Medulla oblongata (tissue), 1 donor: ENCODE measurements around the gene WNT5A.

Source experiments
- DNase-seq: peaks from one replicate; pipeline ENCODE4 v3.0.0-alpha.2; 2015; ENCODE audit errors: extremely low spot score

WNT5A gene

DNA sequence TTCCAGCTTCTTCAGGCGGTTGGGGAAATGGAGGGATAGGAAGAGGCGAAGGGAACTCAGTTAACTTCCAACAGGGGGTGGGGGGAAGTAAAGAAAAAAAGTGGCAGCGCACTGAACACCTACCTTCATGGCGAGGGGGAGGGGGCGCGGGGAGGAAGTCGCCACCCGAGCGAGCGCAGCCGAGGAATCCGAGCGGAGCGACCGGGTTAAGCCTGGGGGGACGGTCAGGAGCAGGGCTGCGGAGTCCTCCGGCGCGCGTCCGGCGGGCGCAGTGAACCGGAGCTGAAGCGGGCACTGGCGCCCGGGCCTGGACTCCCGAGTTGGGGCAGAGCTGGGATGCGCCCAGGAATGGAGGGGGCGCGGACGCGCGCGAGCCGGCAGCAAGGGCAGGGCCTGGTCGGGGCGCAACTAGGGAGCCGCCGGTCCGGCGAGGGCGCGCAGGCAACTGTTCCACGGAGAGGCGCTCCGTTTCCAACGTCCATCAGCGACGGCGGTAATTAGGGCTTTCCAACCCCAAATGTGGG is at the start of gene WNT5A:
TSS of gene WNT5A (minus strand) at position 450 of the 524 bp plus-strand sequence. CDS start at position 129, 321 bp downstream.
- peak; percentile 31 for DNase-seq

DNA sequence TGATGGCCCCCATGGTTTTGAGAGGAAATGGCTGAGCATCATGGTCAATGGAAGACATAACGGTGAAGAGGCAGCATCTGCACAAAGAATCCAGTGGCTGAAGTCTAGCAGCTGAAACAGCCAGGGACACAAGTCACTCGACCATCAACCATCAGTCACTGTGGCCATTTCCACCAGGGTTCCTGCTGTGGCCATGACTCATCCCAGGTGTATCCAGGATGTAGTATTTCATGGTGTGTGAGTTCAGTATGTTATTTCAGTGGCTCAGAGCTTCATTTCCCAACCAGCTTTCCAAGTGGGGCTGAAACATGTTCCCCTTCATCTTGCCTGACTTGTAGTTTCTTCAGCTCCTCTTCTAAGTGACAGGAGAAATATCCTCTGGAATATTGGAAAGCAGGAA is 47.8 kb upstream of the WNT5A start:
- DNase-seq: no peak

DNA sequence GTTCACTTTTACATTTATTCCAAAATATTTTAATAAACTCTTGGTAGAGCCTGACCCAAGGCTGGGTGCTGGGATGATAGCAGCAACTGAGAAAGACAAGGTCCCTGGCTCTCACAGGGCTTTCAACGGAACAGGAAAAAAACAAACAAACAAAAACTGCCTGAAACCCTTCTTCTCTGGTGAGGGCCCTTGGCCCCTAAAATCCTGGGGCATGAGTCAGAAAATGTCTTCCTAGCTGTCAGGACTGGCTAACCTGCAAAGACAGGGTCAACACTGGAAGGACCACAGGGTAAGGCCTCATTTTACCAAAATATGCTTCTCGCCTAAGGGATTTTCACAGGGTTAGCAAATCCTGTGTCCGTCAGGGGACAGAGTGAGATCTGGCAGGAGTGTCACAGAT is 45.7 kb upstream of the WNT5A start:
- no peak for DNase-seq

DNA sequence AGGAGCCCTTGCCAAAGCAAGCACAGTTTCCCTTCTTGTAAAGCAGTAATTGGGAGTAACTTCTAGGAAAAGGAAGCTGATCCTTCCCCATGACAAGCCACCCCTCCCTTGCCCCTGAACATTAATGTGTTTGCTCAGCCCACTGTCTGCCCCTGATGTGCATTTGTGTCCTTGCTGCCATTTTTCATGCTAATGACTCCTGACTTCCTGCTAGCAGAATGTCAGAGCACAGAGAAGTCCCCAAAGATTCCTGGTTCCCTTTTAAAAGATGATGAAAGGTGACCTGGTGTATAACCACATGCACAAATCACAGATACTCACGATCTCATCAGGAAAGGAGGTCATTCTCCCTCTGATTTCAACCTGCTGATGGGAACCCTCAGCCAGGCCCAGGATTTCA is 44.2 kb upstream of the WNT5A start:
- no peak for DNase-seq

DNA sequence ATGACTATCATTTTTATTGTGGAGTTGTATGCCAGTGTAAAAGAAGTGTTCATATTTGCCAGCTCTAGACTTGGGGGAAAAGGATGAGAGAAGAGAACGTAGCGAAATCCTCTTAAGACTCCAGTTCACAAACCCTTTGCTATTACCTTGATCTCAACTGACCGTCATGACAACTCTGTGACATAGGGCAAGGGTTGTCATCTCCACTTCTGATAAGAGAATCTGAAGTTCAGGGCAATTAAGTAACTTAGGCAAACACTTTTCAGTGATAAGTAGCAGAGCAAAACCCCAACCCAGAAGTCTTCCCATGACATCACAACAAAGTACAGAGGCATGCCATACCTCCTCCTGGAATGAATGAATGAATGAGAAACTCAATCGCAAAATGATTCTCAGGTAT is 40.3 kb upstream of the WNT5A start:
- DNase-seq: no peak

DNA sequence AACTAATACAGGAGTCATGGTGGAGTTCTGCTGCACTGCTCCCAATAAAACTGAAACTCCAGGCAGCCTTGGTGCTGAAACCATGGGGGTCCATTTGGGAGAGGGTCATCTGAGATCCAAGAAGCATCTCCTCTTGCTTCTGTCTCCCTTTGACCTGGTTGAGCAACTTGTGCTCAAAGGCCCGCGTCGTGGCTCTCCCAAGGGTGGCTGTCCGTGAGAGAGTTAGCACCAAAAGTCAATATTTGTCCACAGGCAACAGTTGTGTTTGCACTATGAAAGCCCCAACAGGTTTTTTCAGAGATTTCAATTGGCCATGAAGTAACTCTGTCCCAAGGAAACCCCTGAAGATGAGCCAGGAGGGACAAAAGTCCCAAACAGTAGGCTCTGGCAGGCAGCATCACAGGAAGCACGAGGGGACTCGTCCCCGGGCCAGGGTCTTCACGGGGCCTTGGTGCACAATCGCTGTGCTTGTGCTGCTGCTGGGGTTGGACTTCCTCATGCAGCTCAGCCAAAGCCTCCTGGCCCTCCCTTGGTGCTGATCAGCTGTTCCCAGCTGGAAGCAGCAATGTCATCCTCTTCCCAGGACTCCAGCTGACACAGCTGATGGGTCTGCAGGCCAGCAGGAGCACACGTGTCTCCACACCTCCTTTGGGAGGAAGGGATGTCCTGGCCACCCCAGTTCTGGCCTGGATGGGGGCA is 39.4 kb upstream of the WNT5A start:
- DNase-seq: no peak

DNA sequence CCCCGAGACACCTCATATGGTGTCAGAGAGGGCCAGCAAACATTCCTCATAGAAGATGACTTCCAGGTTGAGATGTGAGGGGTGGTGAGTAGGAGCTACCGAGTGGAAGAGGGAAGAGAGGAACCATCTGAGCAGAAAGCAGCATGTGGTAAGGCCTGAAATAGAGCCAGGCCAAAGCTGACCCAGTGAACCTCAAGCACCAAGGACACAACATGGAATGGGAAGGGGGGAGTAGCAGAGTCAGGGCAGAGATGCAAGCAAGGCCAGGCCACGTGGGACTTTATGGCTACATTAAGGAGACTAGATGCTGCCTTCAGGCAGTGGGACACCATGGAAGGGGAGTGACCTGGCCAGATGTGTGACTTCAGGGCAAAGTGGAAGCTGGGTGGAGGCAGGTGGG is 38.3 kb upstream of the WNT5A start:
- no peak for DNase-seq

DNA sequence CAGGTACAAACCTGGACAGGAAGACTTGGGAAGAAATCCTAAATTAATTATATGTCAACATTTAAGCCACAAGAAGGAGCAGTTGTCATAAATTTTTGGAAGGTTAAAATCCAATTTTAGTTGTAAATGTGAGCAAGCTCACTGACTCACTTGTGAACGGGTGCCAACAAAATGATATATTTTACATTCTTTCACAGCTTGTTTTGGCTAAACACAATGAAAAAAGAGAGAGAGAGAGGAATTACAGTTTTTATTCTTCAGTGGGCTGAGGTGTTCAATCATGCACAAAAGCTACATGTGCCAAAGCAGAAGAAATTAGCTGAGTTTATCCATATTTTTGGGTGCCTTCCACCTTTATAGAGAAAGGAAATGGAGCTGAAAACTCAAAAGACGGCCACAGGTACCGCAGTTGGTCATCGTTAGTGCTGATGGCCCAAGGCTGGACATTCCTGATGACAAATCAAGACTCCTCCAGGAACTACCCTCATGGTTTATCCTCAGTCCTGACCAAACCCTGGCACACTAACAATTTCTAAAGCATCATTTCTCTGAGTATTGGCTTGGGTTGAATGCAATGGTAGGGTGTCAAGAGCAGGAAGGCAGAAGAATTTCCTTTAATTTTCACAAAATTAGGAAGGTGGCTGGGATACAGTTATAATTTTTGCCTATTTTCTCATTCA is 37.6 kb upstream of the WNT5A start:
- DNase-seq: no peak

DNA sequence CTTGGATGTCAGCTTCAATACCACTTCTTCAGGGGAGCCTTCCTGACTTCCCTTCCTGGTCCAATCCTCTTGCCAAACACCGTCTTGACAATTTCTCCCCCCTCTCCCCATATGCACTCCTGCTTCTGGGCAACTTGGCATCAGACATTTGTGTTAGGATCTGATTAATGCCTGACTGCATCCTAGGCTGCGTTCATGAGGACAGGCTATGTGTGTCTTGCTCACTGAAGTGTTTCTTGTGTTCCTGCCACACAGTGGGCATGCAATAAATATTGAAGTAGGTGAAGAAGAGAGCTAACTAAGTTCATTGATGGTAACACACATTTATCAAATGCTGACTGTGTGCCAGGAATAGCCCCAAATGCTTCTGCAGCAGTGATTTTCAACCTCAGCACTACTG is 36.4 kb upstream of the WNT5A start:
- DNase-seq: no peak

DNA sequence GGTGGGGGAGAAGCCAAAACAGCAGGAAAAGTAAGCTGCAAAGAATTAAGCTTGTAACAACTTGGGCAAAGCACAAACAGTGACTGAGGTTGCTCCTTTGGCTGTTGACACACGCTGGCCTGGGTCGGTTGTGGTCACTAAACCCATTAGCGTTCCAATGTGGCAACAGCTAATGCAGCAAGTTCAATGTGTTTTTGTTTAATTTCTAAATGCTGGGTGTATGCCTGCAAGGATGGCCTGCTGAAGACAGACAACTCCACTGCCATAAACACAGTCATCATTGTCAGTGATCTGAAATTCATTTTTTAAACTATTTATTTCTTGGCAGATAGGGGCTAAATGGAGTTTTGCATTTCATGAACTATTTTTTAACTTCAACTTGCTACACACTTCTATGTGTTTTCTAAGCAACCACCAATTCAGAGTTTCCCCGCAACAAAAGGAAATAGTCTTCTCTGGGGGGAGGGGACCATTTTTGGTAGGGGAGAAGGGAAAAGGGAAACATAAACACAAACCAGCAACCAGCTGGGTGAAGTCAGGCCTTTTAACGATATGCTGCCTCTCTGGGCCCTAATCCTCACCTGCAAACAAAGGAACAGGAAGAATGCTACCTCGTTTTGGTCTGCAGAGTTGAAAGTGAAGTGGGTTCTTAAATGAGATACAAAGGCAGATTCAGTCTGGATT is 34.8 kb upstream of the WNT5A start:
- no peak for DNase-seq

DNA sequence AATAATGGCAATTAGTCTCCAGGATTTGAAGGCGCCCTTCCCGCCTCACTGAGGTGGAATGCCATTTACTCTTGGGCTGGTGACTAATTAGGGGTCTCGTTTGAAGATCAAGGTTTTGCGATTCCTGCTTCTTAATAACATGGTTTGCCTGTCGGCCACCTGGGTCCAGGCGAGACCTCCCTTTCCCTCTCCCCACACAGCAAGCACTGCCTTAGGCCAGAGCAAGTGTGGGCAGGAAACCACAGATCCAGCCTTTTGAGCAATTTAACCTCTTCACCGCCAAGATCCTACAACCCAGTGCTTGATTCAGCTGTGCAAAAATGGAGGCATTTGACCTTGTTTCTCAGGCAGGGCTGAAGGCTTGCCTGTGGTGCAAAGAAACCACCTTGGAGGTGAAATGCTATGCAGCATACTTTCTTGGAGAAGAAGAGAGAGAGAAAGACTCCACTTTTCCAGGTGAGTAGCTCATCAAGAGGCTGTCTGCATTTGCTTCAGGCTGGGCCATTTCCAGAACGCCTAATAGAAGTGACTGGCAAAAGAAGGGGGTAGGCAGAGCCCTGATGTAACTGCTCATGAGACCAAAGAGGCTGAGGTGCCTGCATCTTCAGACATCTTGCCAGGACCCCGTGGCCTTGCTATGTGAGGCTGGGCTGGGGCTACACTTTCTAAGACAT is 34.1 kb upstream of the WNT5A start:
- no peak for DNase-seq

DNA sequence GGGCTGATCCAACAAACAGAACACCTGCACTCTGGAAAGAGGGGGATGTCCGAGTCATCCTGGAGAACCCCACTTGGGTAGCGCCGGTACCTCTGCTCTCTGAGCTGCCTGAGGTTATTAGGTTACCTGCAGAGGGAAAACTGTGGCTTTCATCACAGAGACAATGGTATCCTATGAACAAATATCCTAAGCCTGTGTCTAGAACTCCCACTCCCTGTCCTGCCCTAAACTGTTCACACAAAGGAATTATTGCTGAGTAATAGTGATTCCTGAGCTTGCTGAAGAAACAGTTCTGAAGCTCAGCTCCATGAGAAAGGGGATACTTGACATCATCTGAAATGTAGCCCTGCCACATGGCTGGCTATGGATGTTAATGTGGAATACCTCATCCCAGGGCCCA is 31.9 kb upstream of the WNT5A start:
- DNase-seq: no peak

DNA sequence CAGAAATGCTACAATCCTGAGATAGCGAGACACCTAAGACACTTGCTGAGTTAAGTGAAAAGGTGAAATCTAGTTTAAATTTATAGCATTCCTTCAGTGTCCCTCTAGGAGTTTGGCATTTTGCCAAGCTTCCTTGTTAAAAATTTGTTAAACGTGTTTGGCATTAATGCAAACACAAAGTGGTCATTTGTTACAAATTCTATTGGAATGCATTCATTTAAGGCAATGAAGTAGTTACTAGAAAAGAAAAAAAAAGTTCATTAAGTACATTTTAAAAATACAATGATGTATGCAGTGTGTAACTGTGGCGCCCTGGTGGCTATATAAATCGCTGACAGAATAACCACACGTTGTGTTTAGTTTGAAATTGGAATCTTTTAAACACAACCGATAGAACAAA is 31.3 kb upstream of the WNT5A start:
- no peak for DNase-seq

DNA sequence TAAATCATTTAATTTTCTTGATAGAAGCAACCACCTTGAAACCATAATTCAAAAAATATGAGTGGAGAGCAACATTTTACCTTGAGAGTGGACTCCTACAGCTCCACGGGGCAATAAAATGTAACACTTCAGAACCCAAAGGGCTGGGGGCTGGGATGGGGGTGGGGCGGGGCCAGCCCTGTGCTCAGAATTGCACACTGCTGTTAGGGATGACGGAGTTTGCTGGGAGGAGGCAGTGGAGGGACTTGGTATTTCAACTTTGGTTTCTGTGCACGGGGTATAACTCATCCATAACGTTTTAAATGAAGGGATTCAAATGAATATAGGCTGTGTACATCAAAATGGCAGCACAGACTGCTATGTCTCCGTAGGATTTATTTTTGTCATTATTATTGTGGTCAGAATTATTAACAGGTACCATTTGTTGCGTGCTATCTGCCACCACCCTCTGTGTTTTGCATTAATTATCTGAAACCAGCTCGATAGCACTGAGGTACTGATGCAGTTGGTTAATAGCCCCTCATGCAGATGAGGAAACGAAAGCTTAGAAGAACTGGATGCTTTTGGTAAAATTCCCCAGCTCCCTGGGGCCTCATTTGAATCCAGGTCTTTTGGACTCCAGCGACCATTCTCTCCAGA is 29.4 kb upstream of the WNT5A start:
- no peak for DNase-seq

DNA sequence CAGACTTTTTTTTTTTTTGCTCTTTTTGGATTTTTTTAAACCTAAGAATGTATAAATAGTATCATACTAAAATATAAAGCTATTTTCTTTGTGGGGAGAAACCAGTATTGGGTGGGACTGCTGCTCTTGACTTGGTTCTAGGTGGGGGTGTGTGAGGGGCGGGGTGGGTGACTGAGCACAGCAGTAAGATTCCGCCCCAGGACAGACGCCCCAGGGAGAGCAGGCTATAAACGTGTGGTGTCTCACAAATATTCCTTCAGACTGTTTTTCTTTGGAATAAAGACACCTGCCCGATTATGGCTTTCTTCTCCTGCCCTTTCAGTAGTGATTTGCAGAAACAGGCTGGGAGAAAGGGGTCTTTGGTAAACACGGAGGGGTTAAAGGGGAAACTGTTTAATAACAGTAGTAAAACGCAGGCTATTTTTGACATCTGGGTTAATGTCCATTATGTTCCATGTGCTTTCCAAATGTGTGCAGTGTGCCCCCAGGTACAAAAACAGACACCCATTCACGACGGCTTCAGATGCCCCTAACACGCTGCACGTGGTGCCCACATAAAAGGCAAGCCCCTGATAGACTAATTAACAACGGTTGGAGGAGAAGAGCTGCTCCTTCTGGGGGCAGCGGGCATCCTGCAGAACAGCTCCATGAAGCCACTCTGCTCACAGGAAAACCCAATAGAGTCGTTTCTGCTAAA is 28.6 kb upstream of the WNT5A start:
- no peak for DNase-seq

DNA sequence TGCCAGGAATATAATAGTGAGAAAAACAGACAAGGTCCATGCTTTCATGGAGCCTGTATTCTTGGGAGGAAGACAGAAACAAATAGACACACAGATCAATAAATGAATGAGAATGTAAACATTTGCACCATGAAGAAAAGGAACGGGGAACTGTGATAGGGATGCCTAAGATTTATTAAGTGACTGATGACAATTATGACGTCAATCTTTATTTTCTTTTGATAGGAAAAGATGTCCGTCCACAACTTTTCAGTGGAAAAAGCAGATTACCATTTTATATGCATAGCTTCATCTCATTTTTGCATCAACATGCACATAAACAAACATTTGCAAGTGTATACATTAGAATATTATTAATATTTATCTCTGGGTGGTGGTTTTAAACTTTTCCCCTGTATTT is 27.9 kb upstream of the WNT5A start:
- no peak for DNase-seq

DNA sequence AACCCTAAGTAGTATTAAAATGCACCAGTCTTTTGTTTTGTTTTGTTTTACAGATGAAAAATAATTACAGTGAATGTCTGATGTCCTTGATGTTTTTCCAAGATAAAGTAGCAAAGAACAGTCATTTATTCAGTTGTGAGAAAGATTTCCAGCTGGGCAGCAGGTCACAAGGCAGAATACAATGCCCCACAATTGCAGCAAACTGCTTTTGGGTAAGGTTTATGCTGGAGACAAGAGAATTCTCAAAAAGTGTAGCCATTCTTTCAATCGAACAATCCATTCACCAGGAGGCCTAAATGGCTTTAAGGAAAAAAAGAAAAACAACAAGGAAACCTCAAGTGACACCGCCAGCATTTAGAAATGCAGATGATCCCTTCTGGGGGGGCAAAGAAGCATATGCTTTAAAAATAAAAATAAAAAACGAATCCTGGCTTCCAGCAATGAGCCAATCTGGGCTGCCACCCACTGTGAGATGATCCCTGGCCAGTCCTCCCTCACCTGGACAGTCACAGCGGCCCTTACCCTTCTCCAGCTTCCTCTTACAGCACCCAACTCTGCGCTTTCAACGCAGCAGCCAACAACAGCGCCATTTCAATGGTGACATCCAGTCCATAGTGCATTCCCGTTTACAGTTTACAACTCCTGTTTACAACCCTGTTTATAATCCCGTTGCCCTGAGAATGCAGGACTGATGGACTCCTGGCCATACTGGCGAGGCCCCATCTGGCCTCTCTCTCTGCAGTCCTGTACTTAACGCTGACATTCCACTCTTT is 25.7 kb upstream of the WNT5A start:
- DNase-seq: peak; percentile 30

DNA sequence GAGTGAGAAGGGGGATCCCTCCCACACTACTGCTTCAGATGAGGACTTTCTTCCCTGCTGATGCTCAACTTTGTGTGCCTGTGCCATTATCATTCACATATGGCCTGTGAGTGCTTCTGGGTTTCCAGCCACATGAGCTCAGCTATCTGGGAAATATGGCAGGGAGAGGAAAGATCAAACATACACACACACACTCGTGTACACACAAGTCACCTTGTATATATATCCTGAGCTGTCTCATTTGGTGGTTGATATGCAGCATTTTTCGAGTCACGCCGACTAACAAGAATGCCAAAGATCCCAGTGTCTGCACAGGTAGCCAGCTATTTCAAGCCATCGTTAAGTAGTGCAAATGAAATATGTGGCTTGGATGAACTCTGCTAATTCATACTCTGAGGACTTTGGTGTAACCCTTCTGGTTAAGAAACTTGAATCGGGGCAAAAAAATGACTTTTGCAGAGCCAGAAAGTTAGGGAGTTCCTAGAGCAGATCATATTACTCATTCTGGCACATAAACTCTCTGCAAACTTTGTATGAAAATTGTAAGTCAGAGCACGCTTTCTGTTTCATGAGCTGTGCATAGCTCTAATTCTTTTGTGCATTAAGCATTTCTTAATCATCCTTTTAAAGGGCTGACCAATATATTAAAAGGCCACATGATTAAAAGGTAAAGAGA is 24.9 kb upstream of the WNT5A start:
- no peak for DNase-seq

DNA sequence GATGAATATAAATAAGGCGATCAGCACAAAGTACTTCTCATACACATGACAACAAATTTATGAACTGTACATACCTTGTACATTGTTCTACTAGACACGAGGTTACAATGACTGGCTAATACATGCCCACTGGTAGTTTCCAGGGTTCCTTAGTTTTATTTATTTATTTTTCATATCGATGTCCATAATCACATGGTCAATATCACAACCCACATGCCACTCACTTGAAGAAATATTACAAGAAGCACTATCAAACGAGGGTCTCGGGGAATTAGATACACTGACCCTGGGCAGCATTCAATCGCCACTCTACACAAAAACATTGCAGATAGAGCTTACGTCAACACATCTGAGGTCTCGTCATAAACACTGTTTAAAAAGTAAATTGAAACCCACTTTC is 21.2 kb upstream of the WNT5A start:
- no peak for DNase-seq

DNA sequence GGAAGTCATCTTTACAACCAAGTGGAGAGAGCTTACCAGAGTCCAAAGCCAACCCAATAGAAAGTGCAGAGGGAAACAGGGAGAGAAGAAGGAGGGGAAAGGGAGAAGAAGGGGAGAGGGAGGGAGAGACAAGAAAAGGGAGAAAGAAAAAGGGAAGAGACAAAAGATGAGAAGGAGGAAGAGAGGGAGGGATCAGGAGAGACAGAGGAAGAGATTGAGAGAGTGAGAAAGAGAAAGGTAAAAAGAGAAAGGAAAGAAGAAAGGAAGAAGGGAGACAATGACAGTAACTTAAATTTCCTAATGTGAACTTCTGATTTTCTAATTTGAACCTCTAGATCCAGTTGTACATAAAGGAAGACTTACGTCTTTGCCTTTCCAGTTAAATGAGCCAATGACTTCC is 20.7 kb upstream of the WNT5A start:
- DNase-seq: no peak
